GM19025 (cell line): ENCODE data around the gene BCAT1.
"Not testable (repeated sequence)": the region's sequence is repeated elsewhere in the genome, so short reads cannot be mapped to it uniquely, and the experiment has no call there.

ENCODE experiments used
- ATAC-seq: cut with Tn5 transposase; IDR thresholded peaks from one replicate; pipeline ENCODE4 v1.9.1; 2021; ENCODE audit warnings: mild to moderate bottlenecking, low read depth, moderate library complexity; ENCODE audit not compliant: unreplicated experiment

BCAT1 gene

DNA sequence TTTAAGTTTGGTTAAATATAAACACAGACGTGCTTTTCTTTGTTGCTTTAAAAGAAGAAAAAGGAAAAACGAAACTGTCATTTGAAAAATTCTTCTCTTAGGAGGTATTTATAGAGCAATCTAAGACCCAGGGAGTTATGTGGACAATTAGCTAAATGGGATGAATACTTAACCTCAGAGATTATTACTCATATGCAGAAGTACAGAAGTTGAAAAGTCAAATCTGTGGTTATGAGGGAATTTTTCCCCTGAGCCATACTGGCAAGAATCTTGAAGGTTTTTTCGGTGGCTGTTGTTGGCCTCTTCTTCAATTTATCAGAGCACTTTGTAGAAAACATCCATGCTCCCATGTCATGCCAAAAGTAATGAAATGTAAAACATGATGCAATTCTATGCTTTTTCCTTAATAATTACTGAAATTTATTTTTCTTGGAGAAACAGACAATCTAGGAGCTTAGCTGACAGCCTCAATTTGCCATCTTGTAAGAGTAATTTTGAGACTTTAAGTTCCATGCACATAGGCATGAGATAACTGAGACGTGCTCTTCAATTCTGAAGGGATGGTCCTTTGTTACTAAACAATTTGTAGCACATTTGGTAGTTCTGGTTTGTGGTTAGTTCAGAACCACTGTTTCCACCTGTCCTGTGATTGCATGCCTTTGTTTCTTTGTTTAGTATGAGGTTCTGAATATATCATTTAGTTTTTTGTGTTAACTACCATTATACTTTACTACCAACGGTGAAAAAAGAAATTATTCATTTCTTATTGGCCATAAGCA is 126.6 kb downstream of the BCAT1 start:
- peak; percentile 72 for ATAC-seq

DNA sequence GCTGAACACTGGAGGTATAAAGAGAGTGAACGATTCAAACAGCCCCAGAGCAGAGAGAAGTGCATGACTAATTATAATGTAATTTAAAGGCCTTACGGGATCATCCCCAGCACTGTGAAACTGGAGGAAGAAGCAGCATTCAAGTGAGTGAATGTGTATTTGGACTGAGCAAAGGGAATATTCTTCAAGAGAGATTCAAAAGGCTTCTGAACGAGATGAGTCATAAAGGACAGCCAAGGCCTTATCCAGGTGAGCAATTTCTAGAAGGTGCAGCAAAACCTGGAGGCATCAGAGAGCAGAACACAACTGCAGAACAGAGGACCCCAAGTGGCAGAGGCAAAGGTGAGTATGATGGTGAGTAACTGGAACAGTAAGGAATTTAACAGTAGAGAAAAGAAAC is 127.2 kb downstream of the BCAT1 start:
- peak; percentile 53 for ATAC-seq

DNA sequence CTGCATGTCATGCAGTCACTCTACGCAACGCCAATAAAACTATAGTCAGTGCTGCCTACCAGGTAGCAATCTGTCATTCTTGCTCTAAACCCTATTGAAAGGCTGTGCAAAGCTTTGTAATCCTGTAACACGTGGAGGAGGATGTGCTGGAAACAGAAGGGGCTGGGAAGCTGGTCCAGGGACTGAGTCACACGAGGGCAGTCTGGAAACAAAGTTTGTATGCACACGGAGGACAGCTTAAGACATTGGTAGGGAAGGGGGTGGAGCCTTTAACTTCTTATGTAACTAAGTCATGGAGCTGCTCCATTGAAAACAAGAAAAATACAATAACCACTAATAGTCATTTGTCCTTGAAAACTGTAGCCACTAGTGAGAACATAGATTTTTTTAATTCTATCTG is 128.0 kb downstream of the BCAT1 start:
- no peak for ATAC-seq

DNA sequence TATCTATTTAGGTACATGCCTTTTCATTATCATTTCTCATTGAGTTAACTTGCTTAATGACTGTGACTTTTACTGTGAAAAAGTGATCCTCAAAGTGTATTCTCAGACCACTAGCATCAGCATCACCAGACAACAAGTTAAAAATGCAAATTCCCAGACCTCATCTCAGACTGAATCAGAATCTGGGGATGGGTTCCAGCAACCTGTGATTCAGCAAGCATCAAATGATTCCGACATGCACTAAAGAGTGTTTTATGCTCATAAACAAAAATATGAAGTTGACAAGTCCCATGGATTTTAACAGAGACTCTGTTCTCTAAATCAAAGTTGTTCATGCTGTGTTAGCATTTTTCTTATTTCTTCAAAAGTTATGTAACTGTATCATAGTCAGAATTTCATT is 130.6 kb downstream of the BCAT1 start:
- ATAC-seq, result no peak

DNA sequence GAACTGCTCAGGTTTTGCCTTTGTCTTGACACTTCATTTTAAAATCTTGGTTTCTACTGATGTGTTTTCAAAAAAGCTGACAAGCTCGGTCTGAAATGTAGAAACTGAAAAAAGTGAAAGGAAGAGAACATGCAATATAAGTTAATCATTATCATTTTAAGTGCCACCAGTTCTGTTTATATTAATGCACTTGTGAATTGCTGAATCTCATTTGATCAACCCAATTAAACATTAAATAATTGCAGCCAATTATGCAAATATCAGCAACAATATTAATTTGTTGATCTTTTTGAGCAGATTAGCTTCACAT is 133.8 kb downstream of the BCAT1 start:
- peak; percentile 54 for ATAC-seq

DNA sequence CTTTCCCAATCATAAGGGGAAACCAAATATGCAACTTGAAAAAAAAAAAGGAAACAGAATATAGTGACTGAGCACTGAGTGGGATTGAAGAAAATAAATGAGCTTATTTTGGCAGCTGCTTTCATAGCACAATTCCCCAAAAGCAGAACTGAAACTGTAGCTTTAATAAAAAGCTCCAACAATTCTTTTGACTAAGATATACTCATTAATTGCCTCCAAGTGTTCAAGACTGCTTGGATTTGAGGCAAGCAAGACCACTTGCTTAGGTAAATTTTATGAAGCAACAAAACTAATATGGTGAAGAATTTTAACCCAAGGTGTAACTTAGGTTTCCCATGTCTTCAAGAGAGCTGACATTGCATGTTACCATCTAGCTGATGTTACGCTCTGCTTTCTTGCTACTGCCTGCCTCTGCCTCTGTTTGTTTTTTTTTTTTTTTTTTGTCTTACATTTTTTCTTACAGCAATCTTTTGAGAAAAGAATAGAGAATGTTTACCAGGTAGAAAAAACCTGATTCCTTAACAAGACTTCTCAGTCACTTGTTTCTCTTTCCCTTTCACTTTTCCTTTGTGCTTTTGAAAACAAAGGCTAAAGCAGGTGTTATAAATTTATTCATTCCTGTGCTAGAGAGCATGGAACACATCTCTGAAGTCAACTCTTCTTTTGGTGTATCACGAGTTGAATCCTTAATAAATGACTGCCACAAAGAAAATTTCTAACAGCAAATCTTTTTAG is 134.4 kb downstream of the BCAT1 start:
- peak; percentile 71 for ATAC-seq

DNA sequence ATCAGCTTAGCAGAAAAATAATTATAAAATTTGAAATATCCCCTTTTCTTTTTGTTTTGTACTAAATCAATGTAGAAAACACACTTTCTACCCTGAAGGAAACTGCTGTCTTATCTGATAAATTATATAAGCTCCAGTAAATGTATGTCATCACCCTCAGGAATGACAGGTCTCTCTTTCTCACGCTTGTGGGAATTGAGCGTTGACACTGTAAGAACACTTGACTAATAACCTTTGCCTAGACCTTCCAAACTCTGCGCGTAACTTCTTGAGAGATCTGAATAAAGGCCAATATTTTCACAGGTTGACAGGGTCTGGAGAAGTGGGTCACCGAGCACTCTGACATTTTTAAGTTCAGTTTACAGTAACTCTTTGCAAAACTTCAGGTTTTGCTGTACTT is 138.5 kb downstream of the BCAT1 start:
- ATAC-seq, result no peak

DNA sequence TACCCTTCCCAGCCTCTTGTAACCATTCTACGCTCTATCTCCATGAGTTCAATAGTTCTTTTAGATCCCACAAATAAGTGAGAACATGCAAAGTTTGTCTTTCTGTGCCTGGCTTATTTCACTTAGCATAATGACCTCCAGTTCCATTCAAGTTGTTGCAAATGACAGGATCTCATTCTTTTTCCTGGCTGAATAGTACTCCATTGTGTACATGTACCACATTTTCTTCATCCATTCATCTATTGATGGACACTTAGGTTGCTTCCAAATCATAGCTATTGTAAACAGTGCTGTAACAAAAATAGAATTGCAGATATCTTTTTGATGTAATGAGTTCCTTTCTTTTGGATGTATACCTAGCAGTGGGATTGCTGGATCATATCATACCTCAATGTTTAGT is 139.6 kb downstream of the BCAT1 start:
- not testable (repeated sequence) for ATAC-seq

DNA sequence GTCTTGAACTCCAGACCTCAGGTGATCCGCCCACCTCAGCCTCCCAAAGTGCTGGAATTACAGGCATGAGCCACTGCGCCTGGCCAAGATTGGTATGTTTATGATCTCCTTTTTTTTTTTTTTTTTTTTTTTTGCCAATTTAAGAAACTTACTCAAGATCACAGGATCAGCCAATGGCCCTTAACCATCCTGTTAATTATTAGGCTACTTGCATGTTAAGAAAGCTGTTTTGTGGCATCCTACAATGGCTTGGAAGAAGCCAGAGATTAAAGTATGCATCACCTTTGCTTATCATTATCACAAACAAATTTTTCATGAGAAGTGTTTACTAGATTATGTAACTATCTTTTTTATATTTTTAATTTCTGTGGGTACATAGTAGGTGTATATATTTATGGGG is 140.2 kb downstream of the BCAT1 start:
- ATAC-seq, result no peak

DNA sequence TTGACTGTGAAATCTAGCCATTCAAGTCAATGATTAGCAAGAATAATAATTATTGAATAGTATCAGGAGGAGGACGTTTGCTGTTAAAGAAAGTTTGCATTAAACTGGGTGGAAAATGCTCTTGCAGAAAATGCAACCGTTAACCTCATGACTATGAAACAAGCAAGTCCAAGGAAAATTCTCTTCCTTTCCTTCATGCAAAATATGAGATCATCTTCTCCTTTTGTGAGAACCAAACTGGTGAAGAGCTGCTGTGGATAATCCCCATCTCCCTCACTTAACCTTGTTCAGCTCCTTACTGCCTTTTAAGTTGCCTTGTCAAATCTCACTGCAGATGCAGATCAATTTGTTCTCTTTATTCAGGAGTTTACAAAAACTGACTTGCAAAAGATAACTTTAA is 142.5 kb downstream of the BCAT1 start:
- no peak for ATAC-seq

DNA sequence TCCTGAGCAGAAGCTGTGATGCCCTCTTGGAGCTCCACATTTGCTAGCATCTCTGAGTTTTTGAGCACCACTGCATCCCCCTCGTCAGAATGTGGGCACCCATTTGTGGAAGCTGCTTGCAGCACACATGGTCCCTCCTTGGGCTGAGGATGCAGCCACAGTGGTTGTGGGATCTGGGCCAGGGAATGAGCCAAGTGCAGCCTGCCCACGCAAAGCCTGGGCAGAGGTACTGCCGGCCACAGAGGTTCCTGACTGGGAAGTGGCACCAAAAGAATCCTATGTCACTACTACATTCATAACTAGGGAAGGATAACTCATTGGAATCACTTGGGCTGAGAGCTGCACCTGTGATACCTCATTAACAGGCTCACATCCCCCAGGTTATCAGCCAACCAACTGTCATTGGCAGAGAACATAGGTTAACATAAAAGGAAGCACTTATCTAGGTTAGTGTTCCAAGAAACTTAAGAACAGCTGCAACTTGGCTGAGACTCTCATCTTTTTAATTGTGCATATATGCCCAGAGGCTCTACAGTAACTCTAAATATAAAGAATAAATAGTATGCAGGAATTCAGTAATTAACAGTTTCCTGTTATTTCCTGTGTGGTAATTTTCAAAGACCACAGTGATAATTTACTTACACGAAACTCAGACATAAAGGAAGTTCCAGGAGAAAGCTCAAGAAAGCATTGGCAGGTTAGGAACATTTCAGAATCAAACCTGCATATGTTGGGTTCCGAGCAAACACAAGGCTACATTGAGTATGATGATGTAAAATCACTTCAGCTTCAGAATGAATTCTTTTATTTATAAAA is 145.3 kb downstream of the BCAT1 start:
- no peak for ATAC-seq

DNA sequence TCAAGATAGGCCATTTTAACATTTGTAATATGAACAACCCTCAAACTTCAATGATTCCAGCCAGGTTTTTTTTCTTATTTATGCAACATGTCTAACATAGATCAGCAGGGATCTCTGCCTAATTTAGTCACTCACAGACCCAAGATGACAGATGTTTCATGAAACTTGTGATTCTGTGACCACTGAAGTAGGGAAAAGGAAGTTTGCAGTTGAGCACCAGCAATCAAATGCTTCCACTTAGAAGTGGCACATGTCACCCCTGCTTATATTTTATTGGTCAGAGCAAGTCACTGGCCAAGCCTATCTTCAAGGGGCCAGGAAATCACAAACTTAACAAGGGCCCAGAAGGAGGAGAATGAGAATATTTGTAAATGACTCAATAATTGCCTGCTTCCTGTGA is 150.6 kb downstream of the BCAT1 start:
- ATAC-seq, result peak; percentile 76

DNA sequence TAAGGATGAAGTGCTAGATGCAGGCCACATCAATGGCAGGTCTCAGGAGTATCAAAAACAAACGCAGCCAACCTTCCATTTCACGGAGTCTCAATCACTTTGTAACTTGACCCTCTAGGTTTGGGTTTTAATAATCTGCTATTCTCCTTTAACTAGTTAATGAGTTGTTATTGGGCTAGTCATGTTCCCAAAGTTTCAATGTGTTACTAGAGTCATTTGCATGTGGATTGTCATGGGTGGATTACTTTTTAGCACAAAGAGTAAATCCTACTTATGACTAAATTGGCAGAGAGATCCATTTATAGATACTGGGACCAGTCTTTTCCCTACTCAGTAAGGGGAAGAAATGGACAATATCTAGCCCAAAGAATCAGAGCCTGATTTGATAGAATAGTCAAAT is 151.0 kb downstream of the BCAT1 start:
- no peak for ATAC-seq

DNA sequence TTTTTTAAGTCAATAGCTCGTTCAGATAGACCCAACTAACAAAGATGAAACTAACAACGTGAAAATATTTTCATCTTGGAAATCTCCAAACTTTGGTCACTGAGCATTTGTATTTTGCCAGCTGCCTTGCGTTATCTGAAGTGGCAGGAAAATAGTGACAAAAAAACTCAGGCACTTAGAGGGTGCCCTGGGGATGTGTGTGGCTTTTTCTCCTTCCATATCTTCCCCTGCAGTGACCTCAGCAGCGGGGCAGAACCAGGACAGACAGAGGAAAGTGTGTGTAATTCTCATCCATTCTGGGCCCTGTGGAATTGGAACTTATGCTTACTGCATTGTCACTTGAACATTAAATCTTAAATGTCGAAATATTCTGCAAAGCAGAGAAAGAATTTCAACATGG is 152.0 kb downstream of the BCAT1 start:
- ATAC-seq, result no peak

DNA sequence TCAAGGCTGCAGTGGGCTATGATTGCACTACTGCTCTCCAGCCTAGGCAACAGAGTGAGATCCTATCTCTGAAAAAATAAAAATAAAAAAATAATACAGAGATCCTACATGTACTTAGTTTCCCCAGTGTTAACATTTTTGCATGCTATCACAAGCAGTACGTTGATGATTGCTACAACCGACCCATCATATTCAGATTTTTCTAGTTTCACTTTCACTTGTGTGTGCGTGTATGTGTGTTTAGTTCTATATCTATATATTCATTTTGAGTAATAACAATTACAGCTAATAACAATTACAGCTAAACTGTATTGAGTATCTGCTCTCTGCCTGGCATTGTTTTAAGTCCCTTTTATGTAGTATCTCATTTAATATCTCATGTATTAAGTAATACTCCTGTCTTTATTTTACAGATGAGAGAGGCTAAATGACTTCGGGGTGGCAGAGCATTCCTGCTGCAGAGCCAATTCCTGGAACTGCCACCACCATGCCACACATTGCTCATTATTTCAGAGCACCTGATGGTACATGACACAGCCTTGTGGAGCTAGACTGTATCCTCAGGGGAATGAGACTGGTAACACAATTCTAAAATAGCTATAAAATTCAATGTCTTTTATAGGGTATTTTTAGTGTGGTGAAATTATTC is 153.1 kb downstream of the BCAT1 start:
- peak; percentile 35 for ATAC-seq

DNA sequence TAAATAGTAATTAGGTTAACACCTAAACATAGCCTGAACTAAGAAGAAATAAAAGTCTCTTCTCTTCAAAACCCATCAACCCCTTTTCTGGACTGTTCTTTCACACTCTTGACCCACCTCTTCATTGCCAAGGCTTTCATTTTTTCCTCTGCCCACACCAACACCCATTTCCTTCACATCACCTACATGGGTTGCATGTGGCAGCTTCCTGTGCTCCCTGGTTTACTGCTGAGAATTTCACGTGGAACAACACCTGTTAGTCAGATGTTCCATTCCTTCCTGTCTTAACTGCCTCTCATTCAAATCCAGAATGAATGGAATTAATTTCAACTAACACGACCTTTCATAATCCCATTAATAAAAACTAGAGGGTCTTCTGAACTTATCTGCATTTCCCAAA is 157.3 kb downstream of the BCAT1 start:
- ATAC-seq, result no peak

DNA sequence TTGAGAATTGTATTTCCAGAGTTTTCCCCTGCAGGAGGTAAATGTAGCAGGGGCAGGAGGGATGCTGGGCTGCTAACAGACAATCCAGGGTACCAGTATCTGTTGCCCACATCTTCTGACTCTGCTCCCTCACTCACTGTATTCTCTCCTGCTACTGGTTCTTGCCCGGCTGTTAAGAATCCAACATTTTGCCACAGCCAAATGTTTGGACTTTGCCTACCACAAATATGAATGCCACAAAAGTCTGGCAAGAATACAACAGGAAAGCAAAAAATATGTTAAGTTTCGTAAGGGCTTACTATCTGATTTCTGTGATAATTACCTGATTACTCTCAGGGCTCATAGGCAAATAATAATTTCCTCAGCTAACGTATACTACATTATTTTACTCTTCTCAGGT is 160.0 kb downstream of the BCAT1 start:
- ATAC-seq, result no peak

DNA sequence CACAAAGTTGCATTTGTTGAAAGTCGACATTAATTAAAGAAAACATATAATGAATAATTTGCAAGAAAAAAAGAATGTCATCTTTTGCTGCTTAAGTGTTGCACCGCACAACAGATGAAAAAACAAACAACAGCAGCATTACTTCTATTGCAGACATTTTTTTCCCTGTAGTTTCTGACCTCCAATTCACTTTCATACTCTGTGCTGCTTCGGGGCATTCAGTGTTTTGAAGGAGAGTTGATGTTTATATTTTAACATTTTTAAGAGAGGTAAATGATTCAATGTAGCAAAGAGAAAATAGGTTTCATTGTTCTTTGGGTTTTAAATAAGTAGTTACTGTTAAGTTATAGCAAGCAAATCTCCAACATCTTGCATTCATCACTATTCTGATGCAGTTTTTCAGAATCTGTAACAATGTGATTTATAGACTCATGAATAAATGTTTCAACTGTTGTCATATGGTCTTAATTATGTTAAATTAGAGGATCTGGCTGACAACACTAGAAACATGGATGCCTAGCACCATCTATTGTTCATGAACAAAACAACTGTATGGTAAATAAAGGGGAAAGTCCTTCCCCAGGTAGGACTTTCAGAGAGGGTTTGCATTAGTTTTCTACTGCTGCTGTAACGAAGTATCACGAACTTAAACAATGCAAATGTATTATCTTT is 168.1 kb downstream of the BCAT1 start:
- ATAC-seq, result no peak

DNA sequence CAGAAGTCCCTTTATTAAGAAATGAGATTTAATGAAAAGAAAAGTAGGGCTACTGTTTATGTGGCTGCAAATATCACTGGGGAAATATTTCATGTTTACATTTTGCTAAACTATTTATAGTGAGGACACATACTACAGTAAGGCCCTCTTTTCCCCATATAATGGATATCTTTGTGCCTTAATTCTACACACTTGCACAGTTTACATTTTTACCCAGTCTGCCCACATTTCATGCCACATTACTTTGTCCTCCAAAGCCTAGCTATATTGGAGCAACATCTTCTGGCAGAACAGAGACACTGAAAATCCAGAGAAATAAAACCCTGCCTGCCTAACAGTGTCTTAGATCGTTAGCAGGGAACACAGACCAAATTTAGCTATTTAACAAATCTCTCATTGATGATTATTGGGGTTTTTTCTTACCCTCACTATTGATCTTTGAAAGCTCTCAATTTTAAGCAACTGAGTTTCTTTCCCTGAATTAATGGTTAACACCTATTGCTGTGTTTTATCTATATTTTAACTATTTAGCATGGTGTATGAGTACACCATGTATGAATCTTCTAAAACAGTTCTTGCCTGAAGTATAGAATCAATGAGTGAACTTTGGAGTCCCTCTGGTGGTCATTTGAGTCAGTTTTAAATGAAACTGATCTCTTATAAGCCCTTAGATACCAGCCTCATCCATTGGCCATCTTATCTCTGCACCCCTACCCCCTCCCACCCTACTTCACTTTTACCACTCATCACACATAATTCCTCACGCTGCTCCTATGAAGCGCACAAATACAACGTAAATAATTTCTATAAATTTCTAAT is 170.2 kb downstream of the BCAT1 start:
- ATAC-seq, result no peak

DNA sequence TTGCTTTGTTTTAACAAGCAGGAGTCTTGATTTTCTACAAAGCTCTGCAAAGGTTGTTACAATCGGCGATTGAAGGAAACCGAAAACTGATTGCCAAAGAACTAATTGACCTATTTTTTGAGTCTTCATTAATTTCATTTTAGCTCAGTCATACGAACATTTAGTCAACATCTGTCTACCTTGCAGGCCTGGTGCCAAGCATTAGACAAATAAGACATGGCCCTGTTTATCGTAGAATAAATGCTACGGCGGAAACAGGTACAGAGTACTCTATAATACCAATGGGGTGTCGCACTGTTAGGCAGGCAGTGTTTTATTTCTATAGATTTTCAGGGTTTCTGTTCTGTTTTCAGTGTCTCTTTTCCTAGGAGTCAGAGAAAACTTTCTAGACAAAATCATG is 171.5 kb downstream of the BCAT1 start:
- no peak for ATAC-seq
